Lung (tissue), 12 donors: ENCODE results near the gene EGFR. TPM values are rescaled to one million over a fixed set of nuclear protein-coding genes. Genes with fewer than 3 reads are reported as not detected.
"Not testable (repeated sequence)": the region's sequence is repeated elsewhere in the genome, so short reads cannot be mapped to it uniquely, and the experiment has no call there.

Source experiments
- ATAC-seq: fragments of 200-7000 bp; cut with Tn5 transposase; one replicate; pipeline ENCODE4 v1.9.1; 2020; ENCODE audit warnings: moderate number of reproducible peaks; ENCODE audit not compliant: insufficient read depth, low FRiP score
- DNase-seq, 3 donors: peaks; one replicate each; pipeline ENCODE4 v3.0.0-alpha.2; 2013 to 2017
- H3K27ac ChIP-seq, 2 donors: one replicate each; pipeline ENCODE4 v1.5.1; 2013; ENCODE audit warnings: mild to moderate bottlenecking in 2 of 2, moderate library complexity in 2 of 2, control low read depth in 1 of 2, inconsistent platforms in 1 of 2, low read depth in 1 of 2, low read length in 1 of 2
- H3K27me3 ChIP-seq, 3 donors: one replicate each; pipeline ENCODE4 v1.5.1; 2013; ENCODE audit warnings: low read length in 2 of 3; ENCODE audit not compliant: control insufficient read depth in 3 of 3, insufficient read depth in 3 of 3
- H3K36me3 ChIP-seq, 4 donors: one replicate each; pipeline ENCODE4 v1.5.1; 2013; ENCODE audit warnings: low read length in 4 of 4, mild to moderate bottlenecking in 1 of 4, moderate library complexity in 1 of 4; ENCODE audit not compliant: control insufficient read depth in 4 of 4, insufficient read depth in 4 of 4
- H3K4me1 ChIP-seq, 5 donors: one replicate each; pipeline ENCODE4 v1.5.1; 2013; ENCODE audit warnings: low read length in 5 of 5, mild to moderate bottlenecking in 2 of 5, moderate library complexity in 1 of 5; ENCODE audit not compliant: control insufficient read depth in 5 of 5, insufficient read depth in 5 of 5
- H3K4me3 ChIP-seq: one replicate; pipeline ENCODE4 v1.5.1; 2013; ENCODE audit warnings: mild to moderate bottlenecking, control low read depth, moderate library complexity
- H3K9ac ChIP-seq, 2 donors: one replicate each; pipeline ENCODE4 v1.5.1; 2013; ENCODE audit warnings: low read length in 2 of 2, control low read depth in 1 of 2; ENCODE audit not compliant: insufficient read depth in 1 of 2
- H3K9me3 ChIP-seq, 4 donors: one replicate each; pipeline ENCODE4 v1.5.1; 2013; ENCODE audit warnings: low read length in 3 of 4, mild to moderate bottlenecking in 1 of 4, moderate library complexity in 1 of 4; ENCODE audit not compliant: control insufficient read depth in 4 of 4, insufficient read depth in 3 of 4
- WGBS, 2 donors: extraction: QIAGEN DNeasy Blood & Tissue Kit; methylation state at CpG; one replicate each; pipeline ENCODE4 v1.1.7; 2013; 5-methylcytosine and 5-hydroxymethylcytosine counted together
- polyA plus RNA-seq, 2 donors: library from polyadenylated mRNA; stranded (reverse); fragments of 200-250 nt; gene quantifications; one replicate each; pipeline ENCODE4 v1.2.1, GENCODE V29; 2013
- total RNA-seq, 2 donors: library from RNA; depleted of rRNA in 1 of 2; stranded (reverse); fragments of >200 nt in 1 of 2; gene quantifications; one replicate each; pipeline ENCODE4 v1.2.1, GENCODE V29; 2014 to 2021
- TF ChIP-seq, protein P1 (sequence below): IDR thresholded peaks from 2 replicates; pipeline ENCODE4 v1.5.1; 2012; ENCODE audit warnings: mild to moderate bottlenecking; ENCODE audit errors: control extremely low read depth, extremely low read depth
- donor health status: control.
- donor health status: control.
- donor health status: Bipolar disorder and iron deficiency.
- donor health status: healthy.
- donor health status: DM: yes; HTN: yes; CAD: no.

EGFR gene
- total and polyA plus RNA-seq, 4 donors = 11.6 to 78.7 (median 37.1) TPM

- Histone ChIP-seq H3K9me3 (peaks cover 0 to 1% (median 0%) of the 10 kb centered on the region in 4 donors), H3K36me3 (peaks cover 0 to 36% (median 27%) of the 10 kb centered on the region in 4 donors), H3K9ac (no peak overlapping the region), H3K27me3 (no peaks in the 10 kb centered on the region), H3K27ac (no peak overlapping the region), H3K4me1 (peaks cover 0 to 4% (median 0%) of the 10 kb centered on the region in 5 donors), H3K4me3 (no peak overlapping the region)
- TF ChIP-seq, protein P1, sequence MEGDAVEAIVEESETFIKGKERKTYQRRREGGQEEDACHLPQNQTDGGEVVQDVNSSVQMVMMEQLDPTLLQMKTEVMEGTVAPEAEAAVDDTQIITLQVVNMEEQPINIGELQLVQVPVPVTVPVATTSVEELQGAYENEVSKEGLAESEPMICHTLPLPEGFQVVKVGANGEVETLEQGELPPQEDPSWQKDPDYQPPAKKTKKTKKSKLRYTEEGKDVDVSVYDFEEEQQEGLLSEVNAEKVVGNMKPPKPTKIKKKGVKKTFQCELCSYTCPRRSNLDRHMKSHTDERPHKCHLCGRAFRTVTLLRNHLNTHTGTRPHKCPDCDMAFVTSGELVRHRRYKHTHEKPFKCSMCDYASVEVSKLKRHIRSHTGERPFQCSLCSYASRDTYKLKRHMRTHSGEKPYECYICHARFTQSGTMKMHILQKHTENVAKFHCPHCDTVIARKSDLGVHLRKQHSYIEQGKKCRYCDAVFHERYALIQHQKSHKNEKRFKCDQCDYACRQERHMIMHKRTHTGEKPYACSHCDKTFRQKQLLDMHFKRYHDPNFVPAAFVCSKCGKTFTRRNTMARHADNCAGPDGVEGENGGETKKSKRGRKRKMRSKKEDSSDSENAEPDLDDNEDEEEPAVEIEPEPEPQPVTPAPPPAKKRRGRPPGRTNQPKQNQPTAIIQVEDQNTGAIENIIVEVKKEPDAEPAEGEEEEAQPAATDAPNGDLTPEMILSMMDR = no peak
- ATAC-seq (no peak), DNase-seq (no peak)
- 84 to 87% methylated on average over 13 of the region's 13 CpGs for WGBS, 2 donors
Observed at GRCh38 chr7:55165176-55165861, 146.5 kb downstream of the EGFR start.

- not testable (repeated sequence) for H3K4me1 ChIP-seq, DNase-seq, H3K9ac ChIP-seq, H3K4me3 ChIP-seq, H3K27me3 ChIP-seq, ATAC-seq, H3K9me3 ChIP-seq, H3K27ac ChIP-seq
- WGBS, 2 donors = 87 to 97% methylated on average over 4 of the region's 4 CpGs
- H3K36me3 ChIP-seq = peaks cover 0 to 43% (median 32%) of the 10 kb centered on the region in 4 donors
Observed at GRCh38 chr7:55167296-55167695, 148.5 kb downstream of the EGFR start.

DNA sequence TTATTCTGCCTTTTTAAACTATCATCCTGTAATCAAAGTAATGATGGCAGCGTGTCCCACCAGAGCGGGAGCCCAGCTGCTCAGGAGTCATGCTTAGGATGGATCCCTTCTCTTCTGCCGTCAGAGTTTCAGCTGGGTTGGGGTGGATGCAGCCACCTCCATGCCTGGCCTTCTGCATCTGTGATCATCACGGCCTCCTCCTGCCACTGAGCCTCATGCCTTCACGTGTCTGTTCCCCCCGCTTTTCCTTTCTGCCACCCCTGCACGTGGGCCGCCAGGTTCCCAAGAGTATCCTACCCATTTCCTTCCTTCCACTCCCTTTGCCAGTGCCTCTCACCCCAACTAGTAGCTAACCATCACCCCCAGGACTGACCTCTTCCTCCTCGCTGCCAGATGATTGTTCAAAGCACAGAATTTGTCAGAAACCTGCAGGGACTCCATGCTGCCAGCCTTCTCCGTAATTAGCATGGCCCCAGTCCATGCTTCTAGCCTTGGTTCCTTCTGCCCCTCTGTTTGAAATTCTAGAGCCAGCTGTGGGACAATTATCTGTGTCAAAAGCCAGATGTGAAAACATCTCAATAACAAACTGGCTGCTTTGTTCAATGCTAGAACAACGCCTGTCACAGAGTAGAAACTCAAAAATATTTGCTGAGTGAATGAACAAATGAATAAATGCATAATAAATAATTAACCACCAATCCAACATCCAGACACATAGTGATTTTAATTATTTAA lies 151.7 kb downstream of the EGFR start:
- 76 to 78% methylated on average over 11 of the region's 11 CpGs for WGBS, 2 donors
- no peak for ATAC-seq
- H3K36me3 ChIP-seq = peaks cover 0 to 68% (median 55%) of the 10 kb centered on the region in 4 donors

DNA sequence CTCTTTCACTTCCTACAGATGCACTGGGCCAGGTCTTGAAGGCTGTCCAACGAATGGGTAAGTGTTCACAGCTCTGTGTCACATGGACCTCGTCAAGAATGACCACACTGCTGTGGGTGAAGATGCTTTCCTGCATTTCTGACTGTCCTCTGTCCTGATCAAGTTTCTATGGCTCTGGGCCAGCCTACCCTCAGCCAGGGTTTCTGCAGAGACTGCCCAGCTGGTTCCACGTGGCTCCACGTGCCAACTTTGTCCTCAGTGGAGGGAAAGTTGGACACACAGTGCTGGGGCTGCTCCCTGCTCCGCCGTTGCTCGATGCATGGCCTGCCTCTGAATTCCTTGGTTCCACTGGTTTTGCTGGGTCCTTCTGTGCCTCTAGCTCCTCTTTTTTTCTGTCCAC lies 152.3 kb downstream of the EGFR start:
- Histone ChIP-seq H3K36me3 (peaks cover 0 to 66% (median 53%) of the 10 kb centered on the region in 4 donors), H3K27me3 (no peaks in the 10 kb centered on the region), H3K4me3 (no peak overlapping the region), H3K4me1 (no peaks in the 10 kb centered on the region), H3K9me3 (peaks cover 0 to 3% (median 0%) of the 10 kb centered on the region in 4 donors), H3K27ac (no peak overlapping the region), H3K9ac (no peak overlapping the region)
- DNase-seq = no peak
- 80 to 87% methylated on average over 7 of the region's 7 CpGs for WGBS, 2 donors
- no peak for ATAC-seq
- TF ChIP-seq, protein P1 = no peak

More for the DNA sequence above, 151.7 kb downstream of the EGFR start:
- Histone ChIP-seq H3K4me3 (no peak overlapping the region), H3K27ac (no peak overlapping the region), H3K9me3 (peaks cover 0 to 3% (median 0%) of the 10 kb centered on the region in 4 donors), H3K9ac (no peak overlapping the region), H3K4me1 (no peaks in the 10 kb centered on the region), H3K27me3 (no peaks in the 10 kb centered on the region)
- DNase-seq = no peak
- TF ChIP-seq, protein P1 = no peak
